ENCODE data around the gene DYNC2H1.

Gene DYNC2H1

DNA sequence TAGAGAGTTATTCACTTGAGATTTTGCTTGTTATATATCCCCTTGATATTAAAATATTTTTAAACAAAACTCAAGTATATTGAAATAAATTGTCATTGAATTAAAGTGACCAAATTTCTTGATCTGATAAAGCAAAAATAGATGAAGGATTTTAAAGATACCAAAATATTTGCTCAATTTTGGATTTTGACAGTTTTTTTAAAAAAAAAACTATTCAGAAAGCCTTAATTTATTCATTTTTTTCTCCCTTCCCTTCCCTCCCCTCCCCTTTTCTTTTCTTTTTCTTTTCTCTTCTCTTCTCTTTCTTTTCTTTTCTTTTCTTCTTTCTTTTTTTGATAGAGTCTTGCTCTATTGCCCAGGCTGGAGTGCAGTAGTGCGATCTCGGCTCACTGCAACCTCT is 163.7 kb downstream of the DYNC2H1 start:
- DNase-seq (ENCODE audit: low read depth in 1 of 2, low spot score in 1 of 2), result no peak

DNA sequence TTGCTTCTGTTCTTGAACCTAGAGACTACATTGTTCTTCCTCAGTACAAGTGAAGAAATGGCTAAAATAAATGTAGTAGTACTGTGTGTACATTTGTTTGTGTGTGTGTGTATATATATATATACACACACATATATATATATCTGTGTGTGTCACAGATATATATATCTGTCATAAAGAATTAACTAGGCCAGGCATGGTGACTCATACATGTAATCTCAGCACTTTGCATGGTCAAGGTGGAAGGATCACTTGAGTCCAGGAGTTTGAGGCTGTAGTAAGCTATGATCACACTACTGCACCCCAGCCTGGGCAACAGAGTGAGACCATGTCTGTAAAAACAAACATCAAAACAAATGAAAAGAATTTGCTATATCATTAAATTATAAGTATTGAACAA is 164.8 kb downstream of the DYNC2H1 start:
- DNase-seq (ENCODE audit: low read depth in 1 of 2, low spot score in 1 of 2), result no peak

- no peak for DNase-seq (ENCODE audit: low read depth in 1 of 2, low spot score in 1 of 2)
These were observed 170.6 kb downstream of the DYNC2H1 start for GRCh38 chr11:103279821-103280220.

- no peak for DNase-seq (ENCODE audit: low read depth in 1 of 2, low spot score in 1 of 2)
These were observed 172.1 kb downstream of the DYNC2H1 start for GRCh38 chr11:103281301-103281700.

- DNase-seq (ENCODE audit: low read depth in 1 of 2, low spot score in 1 of 2), result no peak
These were observed 175.0 kb downstream of the DYNC2H1 start for GRCh38 chr11:103284260-103284659.

DNA sequence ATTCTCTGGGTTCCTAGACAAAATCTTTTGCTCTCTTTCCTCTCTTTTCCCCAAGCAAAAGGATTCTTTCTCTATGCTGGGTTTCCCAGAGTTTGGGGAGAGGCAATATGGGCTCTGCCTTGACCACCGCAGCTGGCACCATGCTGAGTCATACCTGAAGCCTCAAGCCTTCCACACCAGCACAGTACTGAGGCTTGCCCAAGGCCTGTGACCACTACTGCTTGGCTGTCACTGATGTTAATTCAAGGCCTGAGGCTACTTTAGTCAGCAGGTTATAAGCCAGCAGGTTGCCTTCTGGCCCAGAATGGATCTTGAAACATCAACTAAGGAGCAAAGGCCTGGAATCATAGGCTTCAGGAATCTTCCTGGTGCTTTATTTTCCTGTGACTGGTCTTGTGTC is 185.3 kb downstream of the DYNC2H1 start:
- DNase-seq (ENCODE audit: low read depth in 1 of 2, low spot score in 1 of 2), result no peak

DNA sequence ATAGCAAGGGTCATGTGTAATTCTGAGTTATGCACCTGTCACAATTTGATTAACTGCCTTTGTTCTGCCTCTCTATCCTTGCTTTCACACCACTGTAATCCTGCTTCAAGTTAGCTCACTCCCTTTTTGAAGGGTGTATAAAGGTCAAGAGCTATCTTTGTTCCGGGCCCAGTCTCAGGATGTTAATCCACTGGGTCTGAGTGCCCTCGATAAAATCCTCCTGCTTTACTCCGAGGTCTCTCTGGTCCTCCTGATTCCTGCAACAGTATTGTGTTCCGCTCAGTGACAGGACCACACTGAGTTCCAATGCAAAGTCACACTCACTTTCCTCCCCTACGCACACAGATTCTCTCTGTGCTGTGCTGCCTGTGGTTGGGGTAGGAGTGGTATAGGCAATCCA is 186.5 kb downstream of the DYNC2H1 start:
- no peak for DNase-seq (ENCODE audit: low read depth in 1 of 2, low spot score in 1 of 2)

DNA sequence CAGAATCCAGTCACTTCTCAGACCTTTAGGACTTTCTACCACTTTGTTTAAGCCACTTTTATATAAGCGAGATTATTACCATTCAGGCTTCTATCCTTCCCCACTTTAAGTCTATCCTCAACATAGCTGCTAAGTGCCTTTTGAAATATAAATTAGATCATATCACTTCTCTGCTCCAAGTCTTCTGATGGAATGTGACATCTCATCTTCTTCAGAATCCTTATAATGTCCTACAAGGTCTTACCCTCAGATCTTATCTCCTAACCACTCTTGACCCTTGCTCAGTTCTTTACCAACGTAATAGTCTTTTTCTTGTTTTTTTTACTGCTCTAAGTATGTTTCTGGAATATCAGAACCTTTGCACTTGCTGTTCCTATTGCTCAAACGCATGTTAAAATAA is 188.7 kb downstream of the DYNC2H1 start:
- no peak for DNase-seq (ENCODE audit: low read depth in 1 of 2, low spot score in 1 of 2)

- no peak for DNase-seq (ENCODE audit: low read depth in 1 of 2, low spot score in 1 of 2)
These were observed 206.0 kb downstream of the DYNC2H1 start for GRCh38 chr11:103315248-103315647.

GRCh38 chr11:103317118-103317517 is 207.9 kb downstream of the DYNC2H1 start:
- DNase-seq (ENCODE audit: low read depth in 1 of 2, low spot score in 1 of 2), result no peak

- DNase-seq (ENCODE audit: low read depth in 1 of 2, low spot score in 1 of 2), result no peak
These were observed 213.6 kb downstream of the DYNC2H1 start for GRCh38 chr11:103322821-103323220.

DNA sequence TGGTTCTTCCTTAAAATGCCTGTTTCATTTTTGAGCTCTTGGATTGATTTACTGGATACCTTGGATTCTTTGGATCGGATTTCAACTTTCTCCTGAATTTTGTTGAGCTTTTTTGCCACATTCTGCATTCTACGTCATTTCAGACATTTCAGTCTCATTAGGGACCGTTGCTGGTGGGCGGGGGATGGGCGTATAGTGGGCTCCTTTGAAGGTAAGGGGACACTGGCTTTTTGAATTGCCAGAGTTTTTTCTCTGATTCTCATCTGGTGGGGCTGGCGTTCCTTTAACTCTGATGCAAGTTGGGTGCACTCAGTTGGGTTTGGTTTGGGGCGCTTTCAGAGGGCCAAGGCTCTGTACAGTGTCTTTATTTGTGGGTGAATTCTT is 216.5 kb downstream of the DYNC2H1 start:
- no peak for DNase-seq (ENCODE audit: low read depth in 1 of 2, low spot score in 1 of 2)

- no peak for DNase-seq (ENCODE audit: low read depth in 1 of 2, low spot score in 1 of 2)
These were observed 217.0 kb downstream of the DYNC2H1 start for GRCh38 chr11:103326070-103326794.

DNA sequence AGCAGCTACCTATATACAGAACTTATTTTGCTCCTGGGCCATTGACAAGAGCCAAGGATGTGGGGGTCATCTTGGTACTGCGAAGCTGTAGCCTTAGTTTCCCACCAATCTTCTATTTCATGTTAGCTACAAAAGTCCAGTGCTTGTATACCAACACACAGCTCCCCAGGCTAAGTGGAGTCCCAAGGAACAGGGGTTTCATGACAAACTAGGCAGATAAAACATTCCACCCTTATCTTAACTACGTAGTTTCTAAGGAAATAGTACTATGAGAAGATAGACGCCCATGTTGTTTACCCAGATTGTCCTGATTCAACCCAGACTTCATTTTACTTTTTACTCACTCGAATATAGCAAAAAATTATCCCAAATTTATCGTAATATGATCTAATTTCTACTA is 218.5 kb downstream of the DYNC2H1 start:
- no peak for DNase-seq (ENCODE audit: low read depth in 1 of 2, low spot score in 1 of 2)

- no peak for DNase-seq (ENCODE audit: low read depth in 1 of 2, low spot score in 1 of 2)
These were observed 223.2 kb downstream of the DYNC2H1 start for GRCh38 chr11:103332409-103332808.

DNA sequence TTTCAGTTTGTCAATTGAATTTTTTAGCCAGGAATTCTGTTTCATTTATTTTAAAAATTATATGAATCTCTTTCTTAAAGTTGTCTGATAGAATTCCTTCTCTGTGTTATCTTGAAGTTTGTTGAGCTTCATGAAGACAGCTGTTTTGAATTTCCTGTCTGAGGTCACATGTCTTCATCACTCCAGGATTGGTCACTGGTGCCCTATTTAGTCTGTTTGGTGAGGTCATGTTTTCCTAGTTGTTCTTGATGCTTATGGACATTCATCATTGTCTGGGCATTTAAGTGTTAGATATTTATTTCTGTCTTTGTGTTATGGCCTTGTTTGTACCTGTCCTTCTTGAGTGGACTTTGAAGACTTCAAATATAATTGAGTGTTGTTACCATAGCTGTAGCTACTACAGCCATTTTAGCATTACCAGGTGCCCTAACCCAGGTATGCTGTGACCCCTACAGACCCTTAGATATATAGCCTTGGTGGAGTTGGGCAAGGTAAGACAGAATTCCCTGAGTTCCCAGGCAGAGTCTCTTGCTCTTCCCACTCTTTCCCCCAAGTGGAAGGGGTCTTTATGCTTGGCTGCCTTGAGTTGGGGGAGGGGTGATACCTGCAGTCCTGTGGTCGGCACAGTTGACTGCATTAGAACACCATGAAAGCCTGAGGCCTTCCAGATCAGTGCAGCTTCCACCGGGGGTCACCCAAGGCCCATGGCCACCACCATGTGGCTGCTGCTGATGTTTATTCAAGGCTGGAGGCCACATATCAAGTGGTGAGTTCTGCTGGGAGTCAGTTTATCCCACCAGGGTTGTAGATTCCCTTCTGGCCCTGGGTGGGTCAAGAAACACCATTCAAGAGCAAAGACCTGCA is 229.6 kb downstream of the DYNC2H1 start:
- no peak for DNase-seq (ENCODE audit: low read depth in 1 of 2, low spot score in 1 of 2)

DNA sequence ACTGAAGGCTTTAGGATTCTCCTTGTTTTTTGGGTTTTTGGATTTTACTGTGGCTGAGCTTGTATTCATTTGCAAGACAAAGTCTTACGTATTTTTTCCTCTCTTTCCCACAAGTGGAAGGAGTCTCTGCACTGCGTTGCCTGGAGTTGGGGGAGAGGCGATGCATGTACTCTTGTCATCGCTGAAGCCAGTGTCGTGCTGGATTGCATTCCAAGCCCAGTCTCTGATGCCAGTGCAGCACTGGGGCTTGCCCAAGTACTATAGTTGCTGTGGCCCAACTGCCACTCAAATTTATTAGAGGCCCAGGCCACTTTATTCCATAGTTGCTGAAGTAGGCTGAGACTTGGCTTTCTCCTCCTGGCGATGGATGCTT is 230.2 kb downstream of the DYNC2H1 start:
- DNase-seq (ENCODE audit: low read depth in 1 of 2, low spot score in 1 of 2), result no peak

DNA sequence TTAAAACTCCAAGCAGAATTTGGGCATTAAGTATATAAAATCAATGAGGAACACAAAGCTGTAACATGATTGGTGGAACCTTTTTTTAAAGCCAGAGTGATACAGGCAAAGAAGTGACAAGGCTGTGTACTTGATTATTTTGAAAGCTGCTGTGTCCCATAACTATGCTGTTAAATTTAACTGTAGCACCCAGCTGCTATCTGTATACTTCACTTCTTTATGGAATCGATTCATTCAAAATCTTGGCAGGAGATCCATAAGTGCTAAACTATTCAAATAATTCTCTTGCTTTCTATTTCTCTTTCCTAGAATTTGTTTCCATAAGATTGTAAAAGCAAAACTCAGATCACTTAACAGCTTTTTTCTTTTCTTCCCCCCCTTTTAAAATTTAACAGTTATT is 231.7 kb downstream of the DYNC2H1 start:
- no peak for DNase-seq (ENCODE audit: low read depth in 1 of 2, low spot score in 1 of 2)

DNA sequence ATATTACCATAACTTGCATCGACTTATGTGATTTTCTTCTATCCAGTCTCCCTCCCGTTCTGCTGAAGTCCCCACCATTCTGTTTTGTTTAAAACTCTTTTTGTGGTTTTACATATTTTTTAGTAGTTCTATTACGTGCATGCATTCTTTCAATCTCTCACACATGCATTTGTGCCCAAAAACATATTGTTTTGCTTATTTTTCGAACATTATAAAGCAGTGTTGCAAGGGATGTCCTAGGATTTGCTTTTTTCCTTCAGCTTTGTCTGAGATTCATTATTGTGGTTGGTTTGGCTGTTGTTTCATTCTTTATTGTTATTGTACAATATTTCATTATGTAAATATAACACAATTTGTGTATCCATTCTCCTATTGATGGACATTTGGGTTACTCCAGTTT is 235.7 kb downstream of the DYNC2H1 start:
- no peak for DNase-seq (ENCODE audit: low read depth in 1 of 2, low spot score in 1 of 2)

DNA sequence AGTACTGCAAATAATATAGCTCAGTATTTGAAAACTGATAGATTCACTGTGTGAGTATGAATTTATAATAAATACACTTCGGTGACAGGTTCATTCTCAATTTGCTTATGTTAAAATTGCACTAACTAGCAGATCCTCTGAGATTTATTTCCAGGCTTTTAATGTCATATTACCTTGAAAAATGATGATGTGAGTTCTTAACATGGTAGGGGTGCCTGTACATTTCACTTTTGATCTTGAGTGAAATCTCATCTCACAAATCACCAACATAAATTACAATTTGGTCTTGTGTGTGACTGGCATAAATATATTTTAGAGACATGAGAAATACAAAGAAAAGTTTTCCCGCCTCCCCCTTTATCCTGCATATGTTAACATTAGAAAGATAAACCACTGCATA is 240.4 kb downstream of the DYNC2H1 start:
- no peak for DNase-seq (ENCODE audit: low read depth in 1 of 2, low spot score in 1 of 2)

- DNase-seq (ENCODE audit: low read depth in 1 of 2, low spot score in 1 of 2), result no peak
These were observed 245.4 kb downstream of the DYNC2H1 start for GRCh38 chr11:103354656-103355055.

DNA sequence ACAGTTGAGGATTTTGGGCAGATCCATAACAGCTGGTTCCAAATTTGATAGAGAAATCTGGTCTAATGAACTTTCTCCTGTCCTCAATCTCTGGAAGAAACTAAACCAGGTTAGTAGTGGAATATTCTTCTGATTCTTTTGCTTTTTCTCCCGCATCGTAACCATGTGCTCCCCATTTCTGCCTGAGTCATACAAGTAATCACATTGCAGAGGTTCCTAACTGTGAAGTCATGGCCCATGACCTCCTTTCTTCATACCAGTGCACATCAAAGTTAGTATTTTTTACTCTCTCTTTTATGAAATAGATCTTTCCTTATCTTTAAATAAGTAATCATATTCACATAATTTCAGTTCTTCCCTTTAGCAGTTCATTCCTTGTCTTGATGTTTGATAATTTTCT is 249.0 kb downstream of the DYNC2H1 start:
- DNase-seq (ENCODE audit: low read depth in 1 of 2, low spot score in 1 of 2), result no peak

- DNase-seq (ENCODE audit: low read depth in 1 of 2, low spot score in 1 of 2), result no peak
These were observed 250.0 kb downstream of the DYNC2H1 start for GRCh38 chr11:103359216-103359615.

All from stimulated activated CD4-positive, alpha-beta T cell treated with anti-CD3 and anti-CD28 coated beads, Interleukin-15, amount 100 ng/mL, for 1 hour (primary cell).